Mucosa of stomach (tissue), 1 donor: ENCODE results near the gene TMEM98.
"Not testable (repeated sequence)": the region's sequence is repeated elsewhere in the genome, so short reads cannot be mapped to it uniquely, and the experiment has no call there.

ENCODE experiments used
- H3K27me3 ChIP-seq: one replicate; pipeline ENCODE4 v1.7.0; 2013; ENCODE audit warnings: mild to moderate bottlenecking, low read length; ENCODE audit not compliant: control insufficient read depth, insufficient read depth
- H3K36me3 ChIP-seq: one replicate; pipeline ENCODE4 v1.7.0; 2013; ENCODE audit warnings: low read length; ENCODE audit not compliant: control insufficient read depth, insufficient read depth
- H3K4me1 ChIP-seq: one replicate; pipeline ENCODE4 v1.7.0; 2013; ENCODE audit warnings: mild to moderate bottlenecking, low read length; ENCODE audit not compliant: control insufficient read depth, insufficient read depth
- H3K4me3 ChIP-seq: one replicate; pipeline ENCODE4 v1.7.0; 2013; ENCODE audit warnings: low read length
- H3K9ac ChIP-seq: one replicate; pipeline ENCODE4 v1.7.0; 2013; ENCODE audit warnings: mild to moderate bottlenecking, low read length, moderate library complexity
- H3K9me3 ChIP-seq: one replicate; pipeline ENCODE4 v1.7.0; 2013; ENCODE audit warnings: mild to moderate bottlenecking, low read length, moderate library complexity; ENCODE audit not compliant: control insufficient read depth
- donor health status: Pancreatic carcinoma.

The TMEM98 gene

DNA sequence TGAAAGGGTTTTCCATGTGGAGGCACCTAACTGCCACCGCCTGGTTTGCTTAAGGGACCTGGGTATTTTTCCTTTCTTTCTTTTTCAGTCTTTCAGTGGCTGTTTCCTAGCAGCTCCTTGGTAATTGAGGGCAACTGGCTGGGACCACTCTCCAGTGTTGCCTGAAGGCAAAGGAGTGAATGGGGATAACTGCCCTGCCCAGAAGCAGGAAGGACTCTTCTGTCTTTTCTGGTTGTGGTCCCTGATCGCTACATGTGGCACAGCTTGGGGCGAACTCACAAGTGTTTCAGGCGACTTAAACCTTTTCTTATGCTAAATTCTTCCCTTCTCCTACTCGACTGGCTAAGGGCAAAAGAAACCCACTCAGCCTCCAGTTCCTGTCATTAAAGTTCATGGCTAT is 10.1 kb upstream of the TMEM98 start:
- Histone ChIP-seq H3K9ac (no peak overlapping the region), H3K4me1 (peaks cover 27% of the 10 kb centered on the region), H3K36me3 (no peaks in the 10 kb centered on the region), H3K27me3 (no peaks in the 10 kb centered on the region), H3K9me3 (no peaks in the 10 kb centered on the region), H3K4me3 (no peak overlapping the region)

DNA sequence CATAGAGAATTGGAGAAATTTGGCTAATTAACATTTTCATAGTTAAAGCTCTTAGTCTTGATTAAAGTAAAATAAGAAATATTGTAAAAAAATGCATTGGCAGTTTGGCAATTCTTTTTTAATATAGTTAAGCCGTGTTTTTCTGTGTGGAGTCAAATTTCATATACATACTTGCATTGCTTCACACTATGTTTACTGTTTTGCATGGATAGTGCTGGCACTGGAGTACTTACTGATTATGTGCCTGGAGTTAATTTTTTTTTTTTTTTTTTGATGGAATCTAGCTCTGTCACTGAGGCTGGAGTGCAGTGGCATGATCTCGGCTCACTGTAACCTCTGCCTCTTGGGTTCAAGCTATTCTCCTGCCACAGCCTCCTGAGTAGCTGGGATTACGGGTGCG is 8.1 kb upstream of the TMEM98 start:
- H3K9ac ChIP-seq, result not testable (repeated sequence)

DNA sequence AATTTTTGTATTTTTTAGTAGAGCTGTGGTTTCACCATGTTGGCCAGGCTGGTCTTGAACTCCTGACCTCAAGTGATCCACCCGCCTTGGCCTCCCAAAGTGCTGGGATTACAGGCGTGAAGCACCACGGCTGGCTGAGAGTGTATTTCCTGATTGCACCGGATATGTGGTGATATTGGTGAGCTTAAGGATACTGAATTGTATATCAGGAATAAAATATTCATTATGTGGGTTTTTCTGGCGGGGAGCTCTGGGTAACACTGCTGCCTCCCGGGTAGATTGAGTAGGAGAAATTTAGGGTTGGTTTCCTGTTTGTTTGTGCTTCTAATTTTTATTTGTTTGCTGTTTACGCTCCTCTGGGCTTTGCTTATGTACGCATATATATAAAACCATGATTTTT is 7.7 kb upstream of the TMEM98 start:
- no peaks in the 10 kb centered on the region for H3K9me3 ChIP-seq

More for the DNA sequence above, 8.1 kb upstream of the TMEM98 start:
- not testable (repeated sequence) for H3K27me3 ChIP-seq, H3K4me3 ChIP-seq, H3K9me3 ChIP-seq, H3K36me3 ChIP-seq
- peaks cover 20% of the 10 kb centered on the region for H3K4me1 ChIP-seq

DNA sequence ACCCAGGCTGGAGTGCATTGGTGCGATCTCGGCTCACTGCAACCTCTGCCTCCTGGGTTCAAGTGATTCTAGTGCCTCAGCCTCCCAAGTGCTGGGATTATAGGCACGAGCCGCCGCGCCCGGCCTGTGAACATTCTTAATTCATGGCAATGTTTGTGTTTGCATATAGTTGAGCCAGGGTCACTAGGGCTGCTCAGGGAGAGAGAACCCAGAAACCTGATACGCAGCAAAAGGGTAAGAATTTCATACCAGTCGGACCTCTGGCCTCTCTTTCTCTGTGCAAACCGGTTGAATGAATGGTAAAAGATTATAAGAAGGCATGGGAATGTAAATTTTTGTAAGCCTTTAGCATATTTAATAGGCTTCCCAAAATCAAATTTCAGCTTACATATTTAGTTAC is 6.9 kb upstream of the TMEM98 start:
- no peaks in the 10 kb centered on the region for H3K27me3 ChIP-seq
- H3K36me3 ChIP-seq, result no peaks in the 10 kb centered on the region
- no peak overlapping the region for H3K4me3 ChIP-seq
- peaks cover 8% of the 10 kb centered on the region for H3K4me1 ChIP-seq
- no peak overlapping the region for H3K9ac ChIP-seq
- no peaks in the 10 kb centered on the region for H3K9me3 ChIP-seq

More for the DNA sequence above, 7.7 kb upstream of the TMEM98 start:
- no peak overlapping the region for H3K4me3 ChIP-seq
- H3K36me3 ChIP-seq, result no peaks in the 10 kb centered on the region
- peaks cover 15% of the 10 kb centered on the region for H3K4me1 ChIP-seq
- no peak overlapping the region for H3K9ac ChIP-seq
- no peaks in the 10 kb centered on the region for H3K27me3 ChIP-seq

DNA sequence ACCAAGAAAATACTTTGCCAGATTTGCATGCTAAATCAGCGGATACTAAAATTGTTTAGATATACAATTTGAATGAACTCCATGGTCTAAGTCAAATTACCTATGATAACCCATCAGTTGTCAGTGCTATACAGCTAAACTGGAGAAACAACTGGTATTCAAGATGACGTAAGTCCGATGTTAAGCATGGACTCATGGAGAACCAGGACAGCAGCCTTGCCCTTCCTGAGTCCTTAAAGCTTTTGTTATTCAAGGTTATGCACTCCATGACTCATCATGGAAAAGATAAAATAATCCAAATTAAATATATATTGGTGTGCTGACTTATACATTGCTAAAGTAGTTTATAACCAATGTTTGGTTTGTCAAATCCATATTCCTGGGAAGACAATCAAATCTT is 4.0 kb upstream of the TMEM98 start:
- H3K36me3 ChIP-seq, H3K9ac ChIP-seq, H3K4me3 ChIP-seq, H3K27me3 ChIP-seq, H3K9me3 ChIP-seq: not testable (repeated sequence)
- H3K4me1 ChIP-seq, result peaks cover 10% of the 10 kb centered on the region

DNA sequence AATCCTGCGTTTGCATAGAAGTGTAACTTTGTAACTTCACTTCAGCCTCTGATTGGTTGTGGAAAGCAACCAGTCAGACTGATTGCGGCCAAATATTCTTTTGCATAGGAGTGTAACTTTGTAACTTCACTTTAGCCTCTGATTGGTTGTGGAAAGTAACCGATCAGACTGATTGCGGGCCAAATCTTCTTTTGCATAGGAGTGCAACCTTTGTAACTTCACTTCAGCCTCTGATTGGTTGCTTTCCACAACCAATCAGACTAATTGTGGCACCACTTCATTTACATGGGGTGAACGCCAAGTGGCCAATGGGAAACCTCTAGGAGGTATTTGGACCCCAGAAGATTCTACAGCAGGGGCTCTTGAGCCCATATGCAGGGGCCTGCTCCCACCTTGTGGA is 1.8 kb upstream of the TMEM98 start:
- no peaks in the 10 kb centered on the region for H3K36me3 ChIP-seq
- H3K9me3 ChIP-seq, result no peaks in the 10 kb centered on the region
- H3K4me1 ChIP-seq, result peaks cover 15% of the 10 kb centered on the region
- H3K27me3 ChIP-seq, result no peaks in the 10 kb centered on the region
- H3K9ac ChIP-seq, result no peak overlapping the region
- no peak overlapping the region for H3K4me3 ChIP-seq

DNA sequence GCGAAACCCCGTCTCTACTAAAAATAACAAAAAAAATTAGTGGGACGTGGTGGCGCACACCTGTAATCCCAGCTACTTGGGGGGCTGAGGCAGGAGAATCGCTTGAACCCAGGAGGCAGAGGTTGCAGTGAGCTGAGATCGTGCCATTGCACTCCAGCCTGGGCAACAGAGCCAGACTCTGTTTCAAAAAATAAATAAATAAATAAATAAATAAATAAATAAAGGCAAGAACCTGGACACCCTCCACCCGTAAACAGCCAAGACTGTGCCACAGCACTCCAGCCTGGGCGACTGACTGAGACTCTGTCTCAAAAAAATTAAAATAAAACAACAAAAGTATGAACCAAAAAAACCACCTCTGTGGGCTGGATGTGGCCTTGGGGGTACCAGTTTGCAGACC is 1.2 kb upstream of the TMEM98 start:
- H3K9me3 ChIP-seq, H3K9ac ChIP-seq, H3K36me3 ChIP-seq, H3K27me3 ChIP-seq: not testable (repeated sequence)
- H3K4me1 ChIP-seq, result peaks cover 15% of the 10 kb centered on the region
- H3K4me3 ChIP-seq, result peak overlapping the region; percentile 54

DNA sequence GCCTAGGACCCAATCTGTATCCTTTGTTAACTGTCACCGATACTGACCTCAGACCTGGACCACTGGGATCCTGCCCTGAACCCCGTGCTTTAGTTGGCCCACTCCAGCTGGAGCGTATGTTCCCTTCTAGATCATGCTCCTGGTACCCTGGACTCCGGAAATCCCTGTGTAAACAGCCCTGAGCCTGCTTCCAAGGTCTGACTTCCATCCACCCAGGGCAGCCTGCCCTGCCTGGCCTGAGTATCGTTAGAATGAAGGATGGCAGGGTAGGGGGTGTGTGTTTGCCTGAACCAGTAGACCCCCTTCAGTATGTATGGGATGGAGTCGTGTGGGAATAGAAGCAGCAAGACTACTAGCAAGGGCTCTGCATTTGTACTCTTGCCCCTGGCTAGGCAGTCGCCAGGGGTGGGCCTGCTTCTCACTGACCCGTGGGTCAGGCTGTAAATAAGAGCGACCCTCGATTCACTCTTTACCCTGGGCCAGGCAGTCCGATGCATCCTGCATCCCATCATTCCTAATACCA is 691 bp upstream of the TMEM98 start:
- Histone ChIP-seq H3K9me3 (no peaks in the 10 kb centered on the region), H3K4me1 (peaks cover 15% of the 10 kb centered on the region), H3K9ac (peak overlapping the region; percentile 67), H3K4me3 (peak overlapping the region; percentile 54), H3K36me3 (no peaks in the 10 kb centered on the region), H3K27me3 (no peaks in the 10 kb centered on the region)

DNA sequence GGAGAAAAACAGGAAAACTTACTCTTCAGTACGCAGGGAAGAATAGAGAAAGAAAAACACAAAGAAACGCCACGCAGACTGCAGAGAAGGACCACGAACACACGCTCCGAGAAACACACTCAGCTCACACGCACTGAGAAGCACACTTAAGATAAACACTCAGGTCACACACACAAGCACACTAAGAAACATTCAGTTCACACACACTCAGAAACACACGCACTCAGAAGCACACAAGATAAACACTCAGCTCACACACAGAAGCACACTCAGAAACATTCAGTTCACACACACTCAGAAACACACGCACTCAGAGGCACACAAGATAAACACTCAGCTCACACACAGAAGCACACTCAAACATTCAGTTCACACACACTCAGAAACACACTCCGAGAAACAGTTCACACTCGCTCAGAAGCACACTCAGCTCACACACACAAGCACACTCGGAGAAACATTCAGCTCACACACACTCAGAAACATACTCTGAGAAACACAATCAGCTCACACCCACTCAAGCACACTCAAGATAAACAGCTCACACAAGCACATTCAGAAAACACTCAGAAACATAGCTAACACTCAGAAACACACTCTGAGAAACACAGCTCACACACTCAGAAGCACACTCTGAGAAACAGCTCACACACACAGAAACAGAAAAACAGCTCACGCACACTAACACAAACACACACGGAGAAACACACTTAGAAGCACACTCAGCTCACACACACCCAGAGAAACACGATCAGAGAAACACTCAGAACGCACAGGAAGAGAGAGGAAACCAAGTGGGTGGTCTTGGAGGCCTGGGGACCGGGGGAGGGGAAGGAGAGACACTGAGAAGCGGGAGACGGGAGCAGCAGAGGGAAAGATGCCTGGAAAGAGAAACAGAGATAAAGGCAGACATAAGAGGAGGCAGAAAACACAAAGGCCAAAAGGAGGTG is 908 bp downstream of the TMEM98 start:
- H3K4me1 ChIP-seq, result peaks cover 15% of the 10 kb centered on the region
- peak overlapping the region; percentile 68 for H3K4me3 ChIP-seq
- H3K9ac ChIP-seq, result peak overlapping the region; percentile 67
- no peaks in the 10 kb centered on the region for H3K27me3 ChIP-seq
- H3K9me3 ChIP-seq, result no peaks in the 10 kb centered on the region
- no peaks in the 10 kb centered on the region for H3K36me3 ChIP-seq

DNA sequence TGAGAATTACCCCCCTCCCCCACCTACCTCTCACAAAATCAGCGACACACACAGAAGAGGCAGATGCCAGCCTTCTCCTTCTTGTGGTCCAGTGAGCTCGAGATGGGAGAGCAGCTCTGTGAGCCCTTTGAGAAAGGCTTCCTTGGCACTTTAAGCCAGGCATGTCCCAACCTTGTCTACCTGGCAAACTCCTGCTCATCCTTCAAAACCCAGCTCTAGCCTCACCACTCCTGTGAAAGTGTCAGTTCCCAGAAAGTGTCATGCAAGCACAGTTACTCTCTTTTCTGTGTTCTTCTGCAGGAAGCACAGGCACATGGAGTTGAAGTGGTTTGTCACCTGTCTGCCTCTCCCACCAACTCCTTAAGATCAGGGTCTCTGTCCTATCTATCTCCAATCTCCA is 1.6 kb downstream of the TMEM98 start:
- Histone ChIP-seq H3K4me1 (peaks cover 15% of the 10 kb centered on the region), H3K36me3 (no peaks in the 10 kb centered on the region), H3K4me3 (no peak overlapping the region), H3K9ac (no peak overlapping the region), H3K9me3 (no peaks in the 10 kb centered on the region), H3K27me3 (no peaks in the 10 kb centered on the region)

DNA sequence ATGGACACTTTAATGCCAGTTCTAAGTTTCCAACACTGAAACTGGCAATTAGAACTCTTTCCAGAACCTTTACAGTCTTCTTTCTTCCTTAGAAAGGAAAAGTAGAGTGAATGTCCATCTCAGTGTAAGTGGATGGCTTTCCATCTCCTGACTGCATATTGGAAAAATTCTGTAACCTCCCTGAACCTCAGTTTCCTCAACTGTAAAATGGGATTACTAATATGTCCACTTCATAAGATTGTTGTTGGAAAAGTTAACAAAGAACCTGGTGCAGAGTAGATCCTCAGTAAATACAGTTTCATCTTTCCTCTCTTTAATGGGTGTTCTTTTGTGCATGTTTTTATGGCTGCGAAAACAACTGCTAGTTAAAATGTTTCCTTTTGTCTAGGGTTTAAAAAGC is 2.6 kb downstream of the TMEM98 start:
- no peak overlapping the region for H3K9ac ChIP-seq
- H3K4me1 ChIP-seq, result peaks cover 15% of the 10 kb centered on the region
- H3K27me3 ChIP-seq, result no peaks in the 10 kb centered on the region
- no peaks in the 10 kb centered on the region for H3K36me3 ChIP-seq
- H3K4me3 ChIP-seq, result no peak overlapping the region
- H3K9me3 ChIP-seq, result no peaks in the 10 kb centered on the region

DNA sequence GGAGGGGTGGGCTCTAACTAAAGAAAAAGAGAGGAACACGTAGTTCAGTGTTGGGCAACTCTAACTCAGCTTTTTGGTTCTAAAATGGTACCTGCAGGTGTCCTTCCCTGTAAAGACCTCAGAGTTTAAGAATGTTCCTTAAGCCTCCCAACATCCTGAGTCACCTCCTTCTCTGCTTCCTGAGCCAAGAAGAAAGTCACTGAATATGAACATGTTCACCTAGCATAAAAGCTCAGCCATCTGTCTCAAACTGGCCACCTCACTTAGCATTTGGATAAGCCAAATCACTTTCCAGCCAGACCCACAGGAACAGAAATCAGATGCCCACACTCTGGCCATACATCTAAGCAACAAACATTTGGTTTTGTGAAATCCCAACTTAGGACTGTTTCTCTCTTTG is 3.7 kb downstream of the TMEM98 start:
- H3K9ac ChIP-seq, result no peak overlapping the region
- peaks cover 23% of the 10 kb centered on the region for H3K4me1 ChIP-seq
- H3K4me3 ChIP-seq, result no peak overlapping the region
- H3K36me3 ChIP-seq, result no peaks in the 10 kb centered on the region
- no peaks in the 10 kb centered on the region for H3K27me3 ChIP-seq
- H3K9me3 ChIP-seq, result no peaks in the 10 kb centered on the region
